A549 (cell line): Measurements from ENCODE around the gene AP3D1.

Experiments used
- BHLHE40 ChIP-seq: IDR thresholded peaks from 2 replicates; pipeline ENCODE4 v1.6.1; 2012; ENCODE audit warnings: low read depth, low read length, inconsistent platforms
- CBX8 ChIP-seq: fragments of 200-600 bp; sonication (generic); IDR thresholded peaks from 2 replicates; pipeline ENCODE4 v1.6.1; 2016
- EP300 ChIP-seq, 2 experiments: fragments of >200 bp; sonication (Bioruptor Twin); formaldehyde crosslinking; IDR thresholded peaks; 2 replicates in 1 of 2; 3 replicates in 1 of 2; pipeline ENCODE4 v1.6.1; 2016 to 2017
- FOSL2 ChIP-seq, 2 experiments: fragments of 450-650 bp in 1 of 2; fragments of >200 bp in 1 of 2; sonication (Bioruptor Twin) in 1 of 2; formaldehyde crosslinking; IDR thresholded peaks; 2 replicates each; pipeline versions ENCODE4 v1.5.0 to v1.6.1; 2016 to 2020; ENCODE audit warnings: mild to moderate bottlenecking in 1 of 2, moderate library complexity in 1 of 2
- POLR2A ChIP-seq: IDR thresholded peaks from 2 replicates; pipeline ENCODE4 v1.6.1; 2012; ENCODE audit warnings: mild to moderate bottlenecking, low read length
- RAD21 ChIP-seq, 2 experiments: fragments of >200 bp in 1 of 2; sonication (Bioruptor Twin) in 1 of 2; formaldehyde crosslinking in 1 of 2; IDR thresholded peaks in 1 of 2; conservative IDR thresholded peaks in 1 of 2; 2 replicates in 1 of 2; 3 replicates in 1 of 2; pipeline ENCODE4 v1.6.1; 2012 to 2018; ENCODE audit warnings: inconsistent platforms in 1 of 2
- RCOR1 ChIP-seq: fragments of 150-350 bp; IDR thresholded peaks from 2 replicates; pipeline ENCODE4 v1.6.1; 2014; ENCODE audit warnings: antibody characterized with exemption, low read length, low read depth
- SMC3 ChIP-seq: fragments of >200 bp; sonication (Bioruptor Twin); formaldehyde crosslinking; IDR thresholded peaks from 3 replicates; pipeline ENCODE4 v1.6.1; 2018; ENCODE audit warnings: inconsistent platforms
- ZC3H11A ChIP-seq: fragments of 450-650 bp; IDR thresholded peaks from 2 replicates; pipeline ENCODE4 v1.6.1; 2014; ENCODE audit warnings: antibody characterized with exemption, mild to moderate bottlenecking
- TF ChIP-seq, protein P1 (sequence below): fragments of 450-650 bp; IDR thresholded peaks from 2 replicates; pipeline ENCODE4 v1.6.1; 2014; ENCODE audit warnings: antibody characterized with exemption
- TF ChIP-seq, protein P2 (sequence below): fragments of >200 bp; sonication (Bioruptor Twin); formaldehyde crosslinking; IDR thresholded peaks from 3 replicates; pipeline ENCODE4 v1.5.1; 2016
- TF ChIP-seq, protein P3 (sequence below): fragments of 200-600 bp; sonication (generic); IDR thresholded peaks from 2 replicates; pipeline ENCODE4 v1.6.1; 2016; ENCODE audit warnings: antibody characterized with exemption, mild to moderate bottlenecking, moderate library complexity
- TF ChIP-seq, protein P4 (sequence below): IDR thresholded peaks from 2 replicates; pipeline ENCODE4 v1.6.1; 2012
- TF ChIP-seq, protein P5 (sequence below): IDR thresholded peaks from 2 replicates; pipeline ENCODE4 v1.6.1; 2012

DNA sequence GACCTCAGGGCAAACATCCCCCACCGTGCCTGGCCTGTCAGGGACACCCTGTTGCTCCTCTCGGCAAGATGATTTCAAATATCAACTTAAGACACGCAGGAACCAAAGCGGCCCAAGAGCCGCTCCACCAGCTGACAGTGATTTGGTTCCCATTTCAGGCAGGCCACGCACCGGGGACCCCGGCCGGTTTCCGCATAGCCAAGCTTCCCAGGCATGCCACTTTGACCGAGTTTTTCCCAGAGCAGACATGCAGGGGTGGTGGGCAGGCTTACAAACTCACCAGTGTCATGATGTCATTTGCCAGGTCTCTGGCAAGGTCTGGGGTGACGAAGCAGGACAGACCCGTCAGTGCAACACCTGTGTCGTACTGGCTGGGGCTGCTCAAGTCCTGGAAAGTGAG lies 19.2 kb downstream of the AP3D1 start:
- TF ChIP-seq FOSL2 (IDR thresholded peaks at IDR 0.05) (no peak), FOSL2 (CRISPR knock-in tag; IDR thresholded peaks at IDR 0.05) (no peak), BHLHE40 (no peak), EP300 (IDR thresholded peaks at IDR 0.05) (no peak), ZC3H11A (no peak), POLR2A (no peak), SMC3 (no peak), CBX8 (no peak), RAD21 (conservative IDR thresholded peaks at IDR 0.05 in 1 of 2, IDR thresholded peaks at IDR 0.05 in 1 of 2) (no peak), RCOR1 (no peak)
- TF ChIP-seq, protein P1, sequence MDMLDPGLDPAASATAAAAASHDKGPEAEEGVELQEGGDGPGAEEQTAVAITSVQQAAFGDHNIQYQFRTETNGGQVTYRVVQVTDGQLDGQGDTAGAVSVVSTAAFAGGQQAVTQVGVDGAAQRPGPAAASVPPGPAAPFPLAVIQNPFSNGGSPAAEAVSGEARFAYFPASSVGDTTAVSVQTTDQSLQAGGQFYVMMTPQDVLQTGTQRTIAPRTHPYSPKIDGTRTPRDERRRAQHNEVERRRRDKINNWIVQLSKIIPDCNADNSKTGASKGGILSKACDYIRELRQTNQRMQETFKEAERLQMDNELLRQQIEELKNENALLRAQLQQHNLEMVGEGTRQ = no peak
- TF ChIP-seq, protein P2, sequence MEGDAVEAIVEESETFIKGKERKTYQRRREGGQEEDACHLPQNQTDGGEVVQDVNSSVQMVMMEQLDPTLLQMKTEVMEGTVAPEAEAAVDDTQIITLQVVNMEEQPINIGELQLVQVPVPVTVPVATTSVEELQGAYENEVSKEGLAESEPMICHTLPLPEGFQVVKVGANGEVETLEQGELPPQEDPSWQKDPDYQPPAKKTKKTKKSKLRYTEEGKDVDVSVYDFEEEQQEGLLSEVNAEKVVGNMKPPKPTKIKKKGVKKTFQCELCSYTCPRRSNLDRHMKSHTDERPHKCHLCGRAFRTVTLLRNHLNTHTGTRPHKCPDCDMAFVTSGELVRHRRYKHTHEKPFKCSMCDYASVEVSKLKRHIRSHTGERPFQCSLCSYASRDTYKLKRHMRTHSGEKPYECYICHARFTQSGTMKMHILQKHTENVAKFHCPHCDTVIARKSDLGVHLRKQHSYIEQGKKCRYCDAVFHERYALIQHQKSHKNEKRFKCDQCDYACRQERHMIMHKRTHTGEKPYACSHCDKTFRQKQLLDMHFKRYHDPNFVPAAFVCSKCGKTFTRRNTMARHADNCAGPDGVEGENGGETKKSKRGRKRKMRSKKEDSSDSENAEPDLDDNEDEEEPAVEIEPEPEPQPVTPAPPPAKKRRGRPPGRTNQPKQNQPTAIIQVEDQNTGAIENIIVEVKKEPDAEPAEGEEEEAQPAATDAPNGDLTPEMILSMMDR = no peak
- TF ChIP-seq, protein P3, sequence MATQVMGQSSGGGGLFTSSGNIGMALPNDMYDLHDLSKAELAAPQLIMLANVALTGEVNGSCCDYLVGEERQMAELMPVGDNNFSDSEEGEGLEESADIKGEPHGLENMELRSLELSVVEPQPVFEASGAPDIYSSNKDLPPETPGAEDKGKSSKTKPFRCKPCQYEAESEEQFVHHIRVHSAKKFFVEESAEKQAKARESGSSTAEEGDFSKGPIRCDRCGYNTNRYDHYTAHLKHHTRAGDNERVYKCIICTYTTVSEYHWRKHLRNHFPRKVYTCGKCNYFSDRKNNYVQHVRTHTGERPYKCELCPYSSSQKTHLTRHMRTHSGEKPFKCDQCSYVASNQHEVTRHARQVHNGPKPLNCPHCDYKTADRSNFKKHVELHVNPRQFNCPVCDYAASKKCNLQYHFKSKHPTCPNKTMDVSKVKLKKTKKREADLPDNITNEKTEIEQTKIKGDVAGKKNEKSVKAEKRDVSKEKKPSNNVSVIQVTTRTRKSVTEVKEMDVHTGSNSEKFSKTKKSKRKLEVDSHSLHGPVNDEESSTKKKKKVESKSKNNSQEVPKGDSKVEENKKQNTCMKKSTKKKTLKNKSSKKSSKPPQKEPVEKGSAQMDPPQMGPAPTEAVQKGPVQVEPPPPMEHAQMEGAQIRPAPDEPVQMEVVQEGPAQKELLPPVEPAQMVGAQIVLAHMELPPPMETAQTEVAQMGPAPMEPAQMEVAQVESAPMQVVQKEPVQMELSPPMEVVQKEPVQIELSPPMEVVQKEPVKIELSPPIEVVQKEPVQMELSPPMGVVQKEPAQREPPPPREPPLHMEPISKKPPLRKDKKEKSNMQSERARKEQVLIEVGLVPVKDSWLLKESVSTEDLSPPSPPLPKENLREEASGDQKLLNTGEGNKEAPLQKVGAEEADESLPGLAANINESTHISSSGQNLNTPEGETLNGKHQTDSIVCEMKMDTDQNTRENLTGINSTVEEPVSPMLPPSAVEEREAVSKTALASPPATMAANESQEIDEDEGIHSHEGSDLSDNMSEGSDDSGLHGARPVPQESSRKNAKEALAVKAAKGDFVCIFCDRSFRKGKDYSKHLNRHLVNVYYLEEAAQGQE = no peak
- TF ChIP-seq, protein P4, sequence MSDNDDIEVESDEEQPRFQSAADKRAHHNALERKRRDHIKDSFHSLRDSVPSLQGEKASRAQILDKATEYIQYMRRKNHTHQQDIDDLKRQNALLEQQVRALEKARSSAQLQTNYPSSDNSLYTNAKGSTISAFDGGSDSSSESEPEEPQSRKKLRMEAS = no peak
- TF ChIP-seq, protein P5, sequence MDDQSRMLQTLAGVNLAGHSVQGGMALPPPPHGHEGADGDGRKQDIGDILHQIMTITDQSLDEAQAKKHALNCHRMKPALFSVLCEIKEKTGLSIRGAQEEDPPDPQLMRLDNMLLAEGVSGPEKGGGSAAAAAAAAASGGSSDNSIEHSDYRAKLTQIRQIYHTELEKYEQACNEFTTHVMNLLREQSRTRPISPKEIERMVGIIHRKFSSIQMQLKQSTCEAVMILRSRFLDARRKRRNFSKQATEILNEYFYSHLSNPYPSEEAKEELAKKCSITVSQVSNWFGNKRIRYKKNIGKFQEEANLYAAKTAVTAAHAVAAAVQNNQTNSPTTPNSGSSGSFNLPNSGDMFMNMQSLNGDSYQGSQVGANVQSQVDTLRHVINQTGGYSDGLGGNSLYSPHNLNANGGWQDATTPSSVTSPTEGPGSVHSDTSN = no peak
